PC-9 (cell line): ENCODE results near the gene MRPL43. TPM values are rescaled to one million over a fixed set of nuclear protein-coding genes. Genes with fewer than 3 reads are reported as not detected.

ENCODE experiments used
- BruUV-seq: library from RNA; stranded (reverse); fragments of 400-500 nt; replicated peaks from 2 replicates; lab custom pipeline; 2021; lab: Mats Ljungman, UMichigan
- CTCF ChIA-PET: fragments of 300-600 bp; sonication (Branson Sonifier 250); formaldehyde crosslinking; loops from one replicate; lab custom pipeline; 2022; ENCODE audit warnings: antibody characterized with exemption; lab: Charles Lee
- POLR2A ChIA-PET: fragments of 300-600 bp; sonication (Branson Sonifier 250); formaldehyde crosslinking; loops from one replicate; lab custom pipeline; 2022; ENCODE audit warnings: antibody characterized with exemption; ENCODE audit not compliant: unreplicated experiment; lab: Charles Lee
- DNase-seq, 2 experiments: peaks; one replicate each; pipeline versions ENCODE4 v3.0.0 to v3.0.0-alpha.2; 2015 to 2022; ENCODE audit warnings: mixed read lengths in 1 of 2
- H2AFZ ChIP-seq: fragments of 200-600 bp; sonication (generic); 2 replicates; pipeline ENCODE4 v1.8.1; 2017; ENCODE audit warnings: antibody characterized with exemption
- H3F3A ChIP-seq: fragments of 200-600 bp; sonication (generic); 2 replicates; pipeline ENCODE4 v1.8.1; 2017; ENCODE audit warnings: antibody characterized with exemption, mild to moderate bottlenecking, low read depth; ENCODE audit not compliant: insufficient read depth
- H3K27ac ChIP-seq: fragments of 200-600 bp; sonication (generic); 2 replicates; pipeline ENCODE4 v1.6.1; 2016; ENCODE audit warnings: mixed run types
- H3K27me3 ChIP-seq: fragments of 200-600 bp; sonication (generic); 2 replicates; pipeline ENCODE4 v1.6.1; 2016; ENCODE audit warnings: low read depth, mixed run types; ENCODE audit not compliant: insufficient read depth
- H3K36me3 ChIP-seq: fragments of 200-600 bp; sonication (generic); 2 replicates; pipeline ENCODE4 v1.6.1; 2016; ENCODE audit warnings: low read depth, mixed run types
- H3K4me1 ChIP-seq: fragments of 200-600 bp; sonication (generic); replicated peaks from 2 replicates; pipeline ENCODE4 v1.6.1; 2016; ENCODE audit warnings: mixed run types; ENCODE audit not compliant: insufficient read depth
- H3K4me2 ChIP-seq: fragments of 200-600 bp; sonication (generic); 2 replicates; pipeline ENCODE4 v1.6.1; 2017; ENCODE audit warnings: mixed run types
- H3K4me3 ChIP-seq: fragments of 200-600 bp; sonication (generic); 2 replicates; pipeline ENCODE4 v1.6.1; 2016; ENCODE audit warnings: mixed run types
- H3K79me2 ChIP-seq: fragments of 200-600 bp; sonication (generic); 2 replicates; pipeline ENCODE4 v1.6.1; 2017; ENCODE audit warnings: low read depth, mixed run types
- H3K9me2 ChIP-seq: fragments of 200-600 bp; sonication (generic); 2 replicates; pipeline ENCODE4 v1.8.1; 2017; ENCODE audit warnings: mild to moderate bottlenecking; ENCODE audit not compliant: insufficient read depth
- H3K9me3 ChIP-seq: fragments of 200-600 bp; sonication (generic); 2 replicates; pipeline ENCODE4 v1.8.1; 2016; ENCODE audit warnings: low read depth; ENCODE audit not compliant: insufficient read depth
- H4K20me1 ChIP-seq: fragments of 200-600 bp; sonication (generic); 2 replicates; pipeline ENCODE4 v1.8.1; 2017; ENCODE audit not compliant: insufficient read depth
- CTCF ChIP-seq: fragments of 200-600 bp; sonication (generic); conservative IDR thresholded peaks from 2 replicates; pipeline ENCODE4 v1.6.1; 2017; ENCODE audit warnings: mixed run types, antibody characterized with exemption, mild to moderate bottlenecking, moderate library complexity
- EZH2 ChIP-seq: fragments of 200-600 bp; sonication (generic); IDR thresholded peaks from 2 replicates; pipeline ENCODE4 v1.8.0; 2017; ENCODE audit warnings: antibody characterized with exemption, low read depth
- intact Hi-C: fragments of 100-400 bp; cut with micrococcal nuclease; formaldehyde crosslinking; loops from one replicate; pipeline ENCODE4 v1.10.0; 2022; ENCODE audit not compliant: unreplicated experiment
- total RNA-seq: library from RNA; stranded (reverse); gene quantifications from 2 replicates; pipeline ENCODE4 v1.2.3, GENCODE V29; 2021

MRPL43 gene
- total RNA-seq, 1 experiment from 2014 or later: 45.7 TPM

DNA sequence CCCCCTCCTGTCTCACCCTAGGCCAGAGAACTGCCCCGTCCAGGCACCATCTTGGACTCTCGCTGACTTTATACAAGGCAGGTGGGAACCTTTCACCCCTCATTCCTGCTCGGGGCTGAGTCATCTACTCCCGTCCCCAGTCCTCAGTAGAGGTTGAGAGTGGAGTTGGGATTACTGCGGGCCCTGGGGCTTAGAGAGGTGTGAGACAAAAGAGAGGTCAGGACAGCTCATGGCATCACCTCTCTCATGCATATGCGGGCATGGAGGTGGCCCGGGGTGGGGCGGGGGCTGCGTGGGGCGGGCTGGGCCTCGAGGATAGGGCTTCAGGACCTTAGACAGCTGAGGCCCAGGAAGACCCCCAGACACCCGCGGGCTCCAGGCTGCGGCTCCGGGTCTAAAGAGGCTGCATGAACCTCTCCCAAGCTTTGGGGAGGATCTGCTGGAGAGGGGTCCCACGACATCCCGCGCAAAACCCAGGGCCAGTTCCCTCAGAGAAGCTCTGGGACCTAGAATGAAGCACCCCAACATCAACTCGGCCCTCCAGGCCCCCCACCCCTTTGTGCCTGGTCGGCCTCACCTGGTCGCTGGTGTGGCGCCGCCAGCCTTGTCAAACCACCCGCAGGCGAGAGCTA is 43.3 kb upstream of the MRPL43 start:
- no peaks in the 10 kb centered on the region for H3K9me3 ChIP-seq
- peaks cover 16% of the 10 kb centered on the region; the same call in 1 of the 2 replicates for H3F3A ChIP-seq
- no peaks in the 10 kb centered on the region for H4K20me1 ChIP-seq
- H3K4me3 ChIP-seq: peak overlapping the region; percentile 82
- no peak for TF ChIP-seq EZH2
- no peak for TF ChIP-seq CTCF
- CTCF ChIA-PET: interaction anchor here (0.6 to 0.7 kb wide), 5 partner anchors 10 to 112 kb away, joined by 3 to 17 read pairs (median 4); no protein-coding TSS in a partner anchor
- peak in 1 of 2 experiments; percentile 58 for DNase-seq
- peaks cover 15% of the 10 kb centered on the region for H3K4me1 ChIP-seq
- POLR2A ChIA-PET: interaction anchor here (0.6 to 0.7 kb wide), 3 partner anchors 19 to 870 kb away, joined by 3 to 6 read pairs (median 5); no protein-coding TSS in a partner anchor
- intact Hi-C loops: loop anchor here (5.0 kb wide), 1 partner anchor 37 kb away; no protein-coding TSS in a partner anchor
- H3K9me2 ChIP-seq: no peaks in the 10 kb centered on the region
- 0 out of 2 replicates have a peak overlapping the region, but pooled peaks have one; percentile 67 for H2AFZ ChIP-seq
- H3K79me2 ChIP-seq: no peaks in the 10 kb centered on the region
- no peaks in the 10 kb centered on the region for H3K27me3 ChIP-seq
- peak overlapping the region; percentile 98 for H3K4me2 ChIP-seq
- H3K36me3 ChIP-seq: no peaks in the 10 kb centered on the region
- H3K27ac ChIP-seq: no peak overlapping the region
- no TSS peak for BruUV-seq

DNA sequence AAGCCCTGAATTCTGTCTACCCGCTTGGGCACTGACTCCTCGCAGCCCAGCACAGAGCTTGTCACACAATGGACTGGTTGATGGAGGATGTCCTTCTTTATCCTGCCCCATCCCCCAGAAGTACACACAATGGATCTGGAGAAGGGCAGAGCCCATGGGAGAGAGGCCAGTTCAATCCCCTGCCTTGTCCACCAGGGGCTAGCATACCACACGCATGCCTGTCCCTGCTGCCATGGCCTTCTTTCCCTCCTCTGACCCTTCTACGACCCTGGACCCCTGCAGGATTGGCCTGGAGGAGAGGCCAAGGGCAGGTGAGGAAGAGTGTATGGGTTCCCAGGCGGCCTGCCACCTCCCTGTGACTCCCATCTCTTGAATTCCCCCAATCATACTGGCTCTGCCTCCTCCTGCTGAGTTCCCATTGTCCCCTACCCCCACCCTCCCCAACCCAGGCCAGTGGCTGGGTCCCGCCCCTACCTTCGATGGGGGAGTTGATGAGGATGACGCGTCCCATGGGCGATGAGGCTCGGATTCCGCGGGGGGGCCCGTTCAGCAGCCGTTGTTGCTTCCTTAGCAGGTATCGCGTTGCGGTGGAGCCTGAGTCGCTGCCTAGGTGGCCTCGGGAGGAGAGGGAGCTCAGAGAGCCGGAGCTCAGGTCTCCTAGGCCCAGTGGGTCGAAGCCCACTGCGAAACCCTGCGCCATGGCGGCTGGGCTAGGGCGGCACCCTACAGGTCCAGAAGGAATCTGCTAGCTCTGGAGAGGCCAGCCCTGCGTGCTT is 42.4 kb upstream of the MRPL43 start:
- intact Hi-C loops: loop anchor here (5.0 kb wide), 1 partner anchor 38 kb away; no protein-coding TSS in a partner anchor
- Histone ChIP-seq H3K79me2 (no peaks in the 10 kb centered on the region), H3K36me3 (no peaks in the 10 kb centered on the region), H3F3A (peaks cover 16% of the 10 kb centered on the region; the same call in 1 of the 2 replicates), H3K9me3 (no peaks in the 10 kb centered on the region), H2AFZ (no peak overlapping the region), H4K20me1 (no peaks in the 10 kb centered on the region), H3K27me3 (no peaks in the 10 kb centered on the region), H3K4me1 (peaks cover 15% of the 10 kb centered on the region), H3K4me2 (no peak overlapping the region), H3K9me2 (no peaks in the 10 kb centered on the region), H3K4me3 (no peak overlapping the region), H3K27ac (no peak overlapping the region)
- no peak for DNase-seq
- POLR2A ChIA-PET: interaction anchor here (0.6 to 0.8 kb wide), 3 partner anchors 35 to 541 kb away, joined by 3 to 5 read pairs (median 4); partner anchors contain the start of gene HIF1AN
- TF ChIP-seq EZH2 (no peak), CTCF (no peak)
- BruUV-seq: no TSS peak
- CTCF ChIA-PET: no interaction called here
